GM19467 (cell line): ENCODE measurements around the gene RPL27.
"Not testable (repeated sequence)": the region's sequence is repeated elsewhere in the genome, so short reads cannot be mapped to it uniquely, and the experiment has no call there.

Source experiments
- ATAC-seq: cut with Tn5 transposase; IDR thresholded peaks from one replicate; pipeline ENCODE4 v1.9.1; 2021; ENCODE audit warnings: mild to moderate bottlenecking, moderate library complexity; ENCODE audit not compliant: unreplicated experiment

The RPL27 gene

GRCh38 chr17:42997984-42998938, at the start of gene RPL27:
TSS of gene RPL27 (plus strand) at chr17:42998419. CDS start at chr17:42998751, 332 bp downstream.
- peak; percentile 93 for ATAC-seq

- no peak for ATAC-seq
These were observed 48.0 kb upstream of the RPL27 start for GRCh38 chr17:42950044-42950783.

GRCh38 chr17:42953669-42954068, 44.5 kb upstream of the RPL27 start:
- no peak for ATAC-seq

- ATAC-seq: peak; percentile 67
These were observed 33.9 kb upstream of the RPL27 start, which contains the start of gene AARSD1 for GRCh38 chr17:42964161-42964932. TSS of gene AARSD1 (minus strand) at chr17:42964454. CDS start at chr17:42964440, 14 bp downstream.

- ATAC-seq: no peak
These were observed 30.3 kb upstream of the RPL27 start for GRCh38 chr17:42967925-42968324.

GRCh38 chr17:42969001-42969581, 29.1 kb upstream of the RPL27 start:
- ATAC-seq: no peak

GRCh38 chr17:42971589-42971988, 26.6 kb upstream of the RPL27 start:
- no peak for ATAC-seq

- not testable (repeated sequence) for ATAC-seq
These were observed 24.9 kb upstream of the RPL27 start for GRCh38 chr17:42973323-42973722.

- ATAC-seq: no peak
These were observed 23.0 kb upstream of the RPL27 start for GRCh38 chr17:42975265-42975664.

- not testable (repeated sequence) for ATAC-seq
These were observed 22.5 kb upstream of the RPL27 start for GRCh38 chr17:42975701-42976100.

GRCh38 chr17:42979511-42980273, 18.5 kb upstream of the RPL27 start, which contains the start of gene PTGES3L:
TSS of gene PTGES3L (minus strand) at chr17:42980080. CDS start at chr17:42980053, 27 bp downstream.
- no peak for ATAC-seq

GRCh38 chr17:42980274-42980765, 17.9 kb upstream of the RPL27 start, which contains the start of gene RUNDC1:
TSS of gene RUNDC1 (plus strand) at chr17:42980565. CDS start at chr17:42980577, 12 bp downstream.
- peak; percentile 58 for ATAC-seq

GRCh38 chr17:42980766-42981397, 17.3 kb upstream of the RPL27 start:
- ATAC-seq: peak; percentile 35

GRCh38 chr17:42982266-42982665, 16.0 kb upstream of the RPL27 start:
- no peak for ATAC-seq

- no peak for ATAC-seq
These were observed 13.0 kb upstream of the RPL27 start for GRCh38 chr17:42985225-42985624.

- no peak for ATAC-seq
These were observed 9.1 kb upstream of the RPL27 start for GRCh38 chr17:42989141-42989540.

- ATAC-seq: no peak
These were observed 8.2 kb upstream of the RPL27 start for GRCh38 chr17:42989726-42990652.

- ATAC-seq: no peak
These were observed 6.7 kb upstream of the RPL27 start for GRCh38 chr17:42991471-42991870.
